GM21737 (cell line): ENCODE results near the gene NUDT13.

Experiments
- ATAC-seq: cut with Tn5 transposase; IDR thresholded peaks from one replicate; pipeline ENCODE4 v1.9.1; 2021; ENCODE audit warnings: mild to moderate bottlenecking, moderate library complexity; ENCODE audit not compliant: unreplicated experiment

The NUDT13 gene

DNA sequence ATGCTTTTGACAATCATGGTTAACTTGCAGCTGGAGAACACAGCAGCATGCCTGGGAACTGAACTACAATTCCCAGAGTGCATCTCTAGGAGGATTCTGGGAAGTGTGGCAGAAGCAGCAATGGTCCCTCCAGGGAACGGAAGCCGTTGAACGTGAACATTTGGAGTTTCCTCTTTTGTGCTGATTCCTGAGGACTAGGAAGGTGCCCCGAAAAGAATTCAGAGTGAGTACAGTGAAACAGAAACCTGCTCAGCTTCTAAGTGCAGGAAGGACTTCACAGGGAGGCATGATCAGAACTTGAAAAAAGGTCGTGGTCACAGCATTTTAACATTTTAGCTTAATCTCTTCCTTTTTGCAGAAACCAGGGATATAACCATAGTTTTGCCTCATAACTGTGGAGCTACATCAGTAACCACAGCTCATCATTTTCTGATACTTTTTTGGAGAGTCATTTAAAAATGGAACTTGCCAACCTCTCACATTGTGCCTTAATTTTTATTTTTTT is at the start of gene NUDT13:
NUDT13 (plus strand) TSS at position 111 of the 505 bp plus-strand sequence. CDS start 3,911 bp downstream, outside the sequence.
- ATAC-seq: peak; percentile 66

GRCh38 chr10:73060738-73061635 is 49.3 kb upstream of the NUDT13 start:
- ATAC-seq: no peak

DNA sequence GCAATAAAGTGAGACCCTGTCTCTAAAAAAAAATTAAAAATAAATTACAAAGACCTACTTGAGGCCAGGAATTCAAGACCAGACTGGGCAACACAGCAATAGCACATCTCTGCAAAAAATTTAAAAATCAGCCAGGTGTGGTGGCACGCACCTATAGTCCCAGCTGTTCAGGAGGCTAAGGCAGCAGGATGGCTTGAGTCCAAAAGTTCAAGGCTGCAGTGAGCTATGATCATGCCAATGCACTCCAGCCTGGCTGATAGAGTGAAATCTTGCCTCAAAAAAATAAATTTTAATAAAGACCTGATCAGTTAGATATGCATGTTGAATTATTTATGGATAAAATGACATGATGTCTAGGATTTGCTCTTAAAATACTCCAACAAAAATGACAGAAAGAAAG is 48.5 kb upstream of the NUDT13 start:
- ATAC-seq: no peak

- no peak for ATAC-seq
Observed at GRCh38 chr10:73065441-73065840, 44.8 kb upstream of the NUDT13 start.

DNA sequence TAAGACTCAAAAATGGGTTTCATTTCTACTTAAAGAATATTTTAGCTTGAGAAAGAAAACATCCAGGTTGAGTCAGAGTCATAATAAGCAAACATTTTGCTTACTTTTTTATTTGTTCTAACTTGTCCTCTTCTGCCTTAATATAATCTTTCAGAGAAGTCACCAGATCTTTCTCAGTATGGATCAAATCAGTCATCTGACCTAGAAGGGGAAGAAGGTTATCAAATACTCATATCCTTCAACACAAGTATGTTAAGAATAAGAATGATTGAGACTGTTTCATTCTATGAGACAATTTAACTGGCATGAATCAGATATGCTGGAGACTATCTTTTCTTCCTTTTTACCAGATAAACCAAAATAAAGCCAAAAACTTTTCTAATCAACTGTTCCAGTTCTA is 36.6 kb upstream of the NUDT13 start:
- no peak for ATAC-seq

GRCh38 chr10:73075829-73076228 is 34.4 kb upstream of the NUDT13 start:
- ATAC-seq: no peak

DNA sequence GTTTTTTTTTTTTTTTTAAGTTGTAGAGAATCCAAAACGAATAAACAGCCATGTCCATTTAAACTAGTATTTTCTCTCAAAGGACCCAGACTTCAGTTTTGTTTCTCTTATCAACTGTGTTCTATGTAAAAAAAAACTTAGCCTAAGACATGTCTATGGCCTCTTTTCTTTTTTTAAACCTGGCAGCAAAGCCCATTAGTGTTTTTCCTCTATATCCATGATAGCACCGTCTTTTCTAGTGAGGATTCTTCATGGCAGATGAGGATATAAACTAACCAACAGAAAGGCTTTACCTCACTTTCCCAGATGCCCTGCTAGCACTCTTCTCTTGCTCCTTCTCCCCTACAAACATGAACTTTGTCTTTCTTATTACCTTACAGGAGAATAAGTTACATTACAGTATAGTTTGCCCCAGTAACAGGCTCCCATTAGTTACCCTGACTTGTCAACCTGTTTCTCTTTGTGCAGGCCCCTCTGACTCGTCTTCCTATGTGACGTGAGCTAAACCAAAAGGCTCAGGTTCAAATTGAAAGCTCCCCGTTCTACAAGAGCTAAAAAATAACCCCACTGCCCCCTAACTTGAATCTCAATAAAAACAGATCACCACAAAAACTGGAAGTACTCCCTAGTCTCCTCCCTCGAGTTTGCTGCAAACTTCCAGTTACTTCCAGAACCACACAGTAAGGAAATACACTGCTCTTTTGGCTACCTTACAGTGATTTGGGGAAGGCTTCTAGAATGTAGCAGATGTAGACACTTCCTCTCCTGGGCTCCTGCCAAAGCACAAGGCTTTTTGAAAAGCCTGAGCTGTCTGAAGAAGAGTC is 33.7 kb upstream of the NUDT13 start:
- no peak for ATAC-seq

DNA sequence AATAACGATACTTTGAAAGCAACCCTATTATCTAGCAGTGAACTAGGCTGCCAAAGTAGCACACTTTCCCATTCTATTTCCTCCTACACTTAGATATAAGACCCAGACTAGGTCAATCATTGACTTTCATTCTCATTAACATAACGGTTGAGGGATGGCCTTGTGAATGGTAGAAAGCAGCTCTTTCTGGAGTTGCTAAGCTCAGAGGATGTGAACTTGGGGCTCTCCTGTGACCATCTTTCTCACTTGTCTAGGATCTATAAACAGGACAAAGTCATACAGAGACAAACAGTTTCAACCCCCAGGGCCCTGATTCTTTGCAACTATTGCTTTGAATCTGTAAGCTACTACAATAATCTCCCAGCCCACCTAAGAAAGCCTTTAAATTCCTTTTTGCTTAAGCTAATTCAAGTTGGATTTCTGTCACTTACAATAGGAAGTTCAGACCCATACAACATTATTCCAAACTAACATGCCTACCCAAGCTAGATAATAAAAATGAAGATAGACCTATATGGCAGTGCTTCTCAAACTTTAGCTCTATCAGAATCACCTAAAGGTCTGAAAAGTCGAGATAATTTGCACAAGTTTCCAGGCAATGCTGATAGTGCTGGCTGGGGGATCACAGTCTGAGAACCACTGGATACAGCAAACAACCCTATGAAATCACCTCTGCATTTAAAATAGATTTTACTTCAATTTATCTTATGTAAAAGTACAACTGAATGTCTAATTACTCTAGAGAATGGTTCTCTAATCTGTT is 30.3 kb upstream of the NUDT13 start:
- peak; percentile 69 for ATAC-seq

DNA sequence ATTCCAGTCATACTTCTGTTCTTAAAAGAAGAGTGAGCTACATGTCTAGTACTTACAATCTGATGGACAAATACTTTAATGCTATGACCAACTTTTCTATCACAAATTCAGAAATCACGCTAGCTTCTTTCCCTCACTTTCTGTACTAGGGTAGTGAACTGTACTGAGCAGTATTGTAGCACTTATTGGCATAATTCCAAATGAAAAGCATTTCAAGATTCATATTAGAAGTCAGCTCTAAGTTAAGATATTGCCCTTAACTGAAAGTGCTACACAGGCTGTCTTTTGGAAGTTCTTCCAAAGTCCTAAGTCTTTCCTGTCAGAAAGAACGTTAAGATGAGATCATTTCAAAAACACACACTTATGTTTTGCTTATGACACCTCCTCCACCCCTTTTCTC is 27.0 kb upstream of the NUDT13 start:
- ATAC-seq: no peak

DNA sequence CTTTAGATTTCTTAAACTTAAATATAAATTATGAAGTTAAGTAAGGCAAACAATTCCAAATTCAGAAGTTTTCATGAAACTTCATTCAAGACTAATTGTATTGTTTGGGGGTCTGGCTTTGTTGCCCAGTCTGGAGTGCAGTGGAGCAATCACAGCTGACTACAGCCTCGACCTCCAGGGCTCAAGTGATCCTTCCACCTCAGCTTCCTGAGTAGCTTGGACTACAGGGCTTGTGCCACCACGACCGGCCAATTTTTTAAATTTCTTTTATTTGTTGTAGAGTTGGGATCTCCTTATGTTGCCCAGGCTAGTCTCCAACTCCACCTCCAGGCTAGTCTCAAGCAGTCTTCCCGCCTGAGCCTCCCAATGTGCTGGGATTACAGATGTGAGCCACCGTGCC is 26.0 kb upstream of the NUDT13 start:
- no peak for ATAC-seq

DNA sequence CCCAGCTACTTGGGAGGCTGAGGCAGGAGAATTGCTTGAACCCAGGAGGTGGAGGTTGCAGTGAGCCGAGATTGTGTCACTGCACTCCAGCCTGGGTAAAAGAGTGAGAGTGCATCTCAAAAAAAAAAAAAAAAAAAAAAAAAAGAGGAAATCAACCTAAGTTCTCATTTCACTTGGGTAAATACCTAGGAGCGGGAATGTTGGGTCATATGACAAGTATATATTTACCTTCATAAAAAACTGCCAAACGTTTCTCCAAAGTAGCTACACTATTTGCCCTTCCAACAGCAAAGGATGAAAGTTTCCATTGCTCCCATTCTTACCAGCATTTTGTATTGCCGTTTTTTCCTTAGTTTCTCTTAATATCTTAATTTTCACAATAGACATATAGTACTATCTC is 23.4 kb upstream of the NUDT13 start:
- ATAC-seq: no peak

DNA sequence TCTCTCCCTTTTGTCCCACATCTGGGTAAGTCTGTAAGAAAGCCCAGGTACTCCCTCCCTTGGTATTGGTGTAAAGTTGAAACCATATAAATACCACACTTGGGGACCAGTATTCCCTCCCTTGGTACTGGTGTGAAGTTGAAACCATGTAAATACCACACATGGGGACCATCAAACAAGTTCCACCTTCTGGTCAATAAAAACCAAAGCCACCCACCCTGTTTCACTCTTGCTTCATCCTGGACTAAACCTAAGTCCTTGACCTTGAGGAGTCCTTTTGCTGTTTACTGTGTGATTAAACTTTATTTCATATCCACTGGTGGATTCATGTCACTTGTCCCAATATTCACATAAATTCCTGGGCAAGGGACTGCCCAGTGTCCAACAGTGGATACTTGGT is 22.0 kb upstream of the NUDT13 start:
- ATAC-seq: no peak

DNA sequence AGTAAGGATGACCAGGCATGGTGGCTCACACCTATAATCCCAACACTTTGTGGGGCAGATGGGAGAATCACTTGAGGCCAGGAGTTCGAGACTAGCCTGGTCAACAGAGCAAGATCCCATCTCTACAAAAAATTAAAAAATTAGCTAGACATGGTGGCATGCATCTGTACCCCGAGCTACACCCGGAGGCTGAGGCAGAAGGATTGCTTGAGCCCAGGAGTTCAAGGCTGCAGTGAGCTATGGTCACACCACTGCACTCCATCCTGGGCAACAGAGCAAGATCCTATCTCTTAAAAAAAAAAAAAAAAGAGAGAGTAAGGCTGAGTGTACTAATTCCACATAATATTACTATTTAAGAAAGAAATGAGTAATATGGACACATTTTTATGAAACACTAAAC is 17.4 kb upstream of the NUDT13 start:
- ATAC-seq: no peak

- no peak for ATAC-seq
Observed at GRCh38 chr10:73093922-73094850, 16.1 kb upstream of the NUDT13 start.

GRCh38 chr10:73094986-73095480 is 15.2 kb upstream of the NUDT13 start:
- no peak for ATAC-seq

DNA sequence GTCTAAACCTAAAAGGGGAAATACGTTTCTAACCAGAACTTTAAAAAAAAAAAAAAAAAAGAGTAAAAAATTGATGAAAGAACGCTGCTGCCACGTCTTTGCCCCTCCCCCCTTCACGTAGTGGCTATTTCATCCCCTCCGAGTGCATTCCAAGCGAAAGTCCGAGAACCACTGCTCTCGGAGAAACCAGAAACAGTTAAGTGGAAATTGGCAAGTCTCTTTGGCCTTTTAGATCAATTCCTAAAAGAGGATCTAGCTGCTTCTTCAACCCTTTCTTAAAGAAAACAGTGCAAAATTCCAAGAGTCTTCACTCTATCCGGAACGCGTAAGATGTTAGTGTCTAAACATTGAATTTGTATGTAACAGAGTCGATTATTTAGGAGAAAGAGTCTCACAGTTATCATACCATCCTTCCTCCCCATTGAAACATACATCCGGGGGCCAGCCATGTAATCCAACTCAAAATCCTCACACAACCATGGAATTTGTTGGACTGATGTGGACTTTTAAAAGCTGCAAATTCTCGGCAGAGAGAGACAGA is 14.7 kb upstream of the NUDT13 start:
- ATAC-seq: no peak

- ATAC-seq: peak; percentile 29
Observed at GRCh38 chr10:73096041-73096448, 14.2 kb upstream of the NUDT13 start.

GRCh38 chr10:73096449-73097304 is 13.6 kb upstream of the NUDT13 start, which contains the start of gene P4HA1:
P4HA1 (minus strand) TSS chr10:73096866; CDS start chr10:73074883, 21,983 bp downstream.
- ATAC-seq: peak; percentile 85
